A673 (cell line): ENCODE results near the gene LYPD4. TPM values are rescaled to one million over a fixed set of nuclear protein-coding genes. Genes with fewer than 3 reads are reported as not detected.

Experiments
- BruUV-seq: library from RNA; stranded (reverse); fragments of 400-500 nt; replicated peaks from 2 replicates; lab custom pipeline; 2021; lab: Mats Ljungman, UMichigan
- CTCF ChIA-PET: fragments of 300-600 bp; sonication (Branson Sonifier 250); formaldehyde crosslinking; loops from one replicate; lab custom pipeline; 2022; ENCODE audit warnings: antibody characterized with exemption; lab: Charles Lee
- POLR2A ChIA-PET: fragments of 300-600 bp; sonication (Branson Sonifier 250); formaldehyde crosslinking; loops from one replicate; lab custom pipeline; 2022; ENCODE audit warnings: antibody characterized with exemption; ENCODE audit not compliant: low non-redundant PET; lab: Charles Lee
- DNase-seq: peaks from one replicate; pipeline ENCODE4 v3.0.0-alpha.2; 2015; ENCODE audit warnings: low spot score
- H3K27ac ChIP-seq: fragments of 200-600 bp; sonication (generic); 2 replicates; pipeline ENCODE4 v1.5.1; 2016; ENCODE audit warnings: mixed run types, low read depth, mild to moderate bottlenecking, mixed read lengths, antibody characterized with exemption, low read length; ENCODE audit not compliant: poor library complexity, severe bottlenecking
- H3K27me3 ChIP-seq: fragments of 200-600 bp; sonication (generic); replicated peaks from 2 replicates; pipeline ENCODE4 v1.6.1; 2017; ENCODE audit warnings: mixed run types, low read depth, mild to moderate bottlenecking, mixed read lengths, antibody characterized with exemption, low read length; ENCODE audit not compliant: insufficient read depth, poor library complexity
- H3K36me3 ChIP-seq: fragments of 200-600 bp; sonication (generic); 2 replicates; pipeline ENCODE4 v1.6.1; 2016; ENCODE audit warnings: mixed run types, mild to moderate bottlenecking, mixed read lengths, antibody characterized with exemption, low read length; ENCODE audit not compliant: insufficient read depth, poor library complexity, severe bottlenecking
- H3K4me1 ChIP-seq: fragments of 200-600 bp; sonication (generic); 2 replicates; pipeline ENCODE4 v1.6.1; 2017; ENCODE audit warnings: mixed run types, mild to moderate bottlenecking, mixed read lengths, antibody characterized with exemption, low read length; ENCODE audit not compliant: insufficient read depth, poor library complexity, severe bottlenecking
- H3K4me3 ChIP-seq: fragments of 200-600 bp; sonication (generic); 2 replicates; pipeline ENCODE4 v1.5.1; 2016; ENCODE audit warnings: low read depth, mixed run types, mild to moderate bottlenecking, mixed read lengths, low read length; ENCODE audit not compliant: poor library complexity, severe bottlenecking
- H3K9me3 ChIP-seq: fragments of 200-600 bp; sonication (generic); 2 replicates; pipeline ENCODE4 v1.6.1; 2016; ENCODE audit warnings: mixed run types, low read depth, mild to moderate bottlenecking, mixed read lengths, antibody characterized with exemption, low read length; ENCODE audit not compliant: poor library complexity, severe bottlenecking
- EZH2 ChIP-seq: fragments of 200-600 bp; sonication (generic); IDR thresholded peaks from 2 replicates; pipeline ENCODE4 v1.6.1; 2017; ENCODE audit warnings: borderline replicate concordance, low read depth, mild to moderate bottlenecking, mixed read lengths, antibody characterized with exemption, low read length; ENCODE audit not compliant: poor library complexity, severe bottlenecking
- intact Hi-C: fragments of 100-400 bp; cut with micrococcal nuclease; formaldehyde crosslinking; loops from one replicate; pipeline ENCODE4 v1.10.0; 2022; ENCODE audit not compliant: unreplicated experiment
- total RNA-seq: library from RNA; stranded (reverse); gene quantifications from 2 replicates; pipeline ENCODE4 v1.2.3, GENCODE V29; 2021
- TF ChIP-seq, protein P1 (sequence below): fragments of 300-800, 200-600 bp; sonication (generic); conservative IDR thresholded peaks from 2 replicates; pipeline ENCODE4 v1.5.1; 2017; ENCODE audit warnings: low read depth, mild to moderate bottlenecking, antibody characterized with exemption, low read length, moderate library complexity, mixed read lengths

LYPD4 gene
- total RNA-seq, 1 experiment from 2014 or later = not detected

DNA sequence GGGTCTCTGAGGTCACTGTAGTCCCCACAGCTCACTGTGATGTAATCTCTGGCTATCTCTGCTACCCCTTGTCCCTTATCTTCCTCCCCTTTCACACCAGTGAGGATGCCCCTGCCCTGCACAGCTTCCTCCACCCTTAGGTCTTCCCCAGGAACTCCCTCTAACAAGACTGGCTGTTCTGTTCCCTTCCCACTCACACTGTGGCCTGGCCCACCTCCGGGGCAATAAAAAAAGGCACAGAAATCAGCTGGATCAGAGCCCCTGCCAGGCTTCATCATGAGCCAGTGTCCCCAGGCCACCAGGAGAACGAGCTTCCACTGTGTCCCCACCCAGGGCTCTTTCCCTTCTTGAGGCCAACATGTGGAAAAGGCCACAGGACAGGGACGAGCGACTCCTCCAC is 43.5 kb downstream of the LYPD4 start:
- no peak overlapping the region for H3K27ac ChIP-seq
- H3K4me1 ChIP-seq = no peaks in the 10 kb centered on the region
- ChIA-PET CTCF (no interaction called here), POLR2A (no interaction called here)
- no TSS peak for BruUV-seq
- TF ChIP-seq EZH2 = no peak
- TF ChIP-seq, protein P1, sequence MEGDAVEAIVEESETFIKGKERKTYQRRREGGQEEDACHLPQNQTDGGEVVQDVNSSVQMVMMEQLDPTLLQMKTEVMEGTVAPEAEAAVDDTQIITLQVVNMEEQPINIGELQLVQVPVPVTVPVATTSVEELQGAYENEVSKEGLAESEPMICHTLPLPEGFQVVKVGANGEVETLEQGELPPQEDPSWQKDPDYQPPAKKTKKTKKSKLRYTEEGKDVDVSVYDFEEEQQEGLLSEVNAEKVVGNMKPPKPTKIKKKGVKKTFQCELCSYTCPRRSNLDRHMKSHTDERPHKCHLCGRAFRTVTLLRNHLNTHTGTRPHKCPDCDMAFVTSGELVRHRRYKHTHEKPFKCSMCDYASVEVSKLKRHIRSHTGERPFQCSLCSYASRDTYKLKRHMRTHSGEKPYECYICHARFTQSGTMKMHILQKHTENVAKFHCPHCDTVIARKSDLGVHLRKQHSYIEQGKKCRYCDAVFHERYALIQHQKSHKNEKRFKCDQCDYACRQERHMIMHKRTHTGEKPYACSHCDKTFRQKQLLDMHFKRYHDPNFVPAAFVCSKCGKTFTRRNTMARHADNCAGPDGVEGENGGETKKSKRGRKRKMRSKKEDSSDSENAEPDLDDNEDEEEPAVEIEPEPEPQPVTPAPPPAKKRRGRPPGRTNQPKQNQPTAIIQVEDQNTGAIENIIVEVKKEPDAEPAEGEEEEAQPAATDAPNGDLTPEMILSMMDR = no peak
- no peak overlapping the region for H3K4me3 ChIP-seq
- H3K9me3 ChIP-seq = no peaks in the 10 kb centered on the region
- H3K27me3 ChIP-seq = no peaks in the 10 kb centered on the region
- no peak for DNase-seq
- no peaks in the 10 kb centered on the region for H3K36me3 ChIP-seq
- intact Hi-C loops = no loop called here

DNA sequence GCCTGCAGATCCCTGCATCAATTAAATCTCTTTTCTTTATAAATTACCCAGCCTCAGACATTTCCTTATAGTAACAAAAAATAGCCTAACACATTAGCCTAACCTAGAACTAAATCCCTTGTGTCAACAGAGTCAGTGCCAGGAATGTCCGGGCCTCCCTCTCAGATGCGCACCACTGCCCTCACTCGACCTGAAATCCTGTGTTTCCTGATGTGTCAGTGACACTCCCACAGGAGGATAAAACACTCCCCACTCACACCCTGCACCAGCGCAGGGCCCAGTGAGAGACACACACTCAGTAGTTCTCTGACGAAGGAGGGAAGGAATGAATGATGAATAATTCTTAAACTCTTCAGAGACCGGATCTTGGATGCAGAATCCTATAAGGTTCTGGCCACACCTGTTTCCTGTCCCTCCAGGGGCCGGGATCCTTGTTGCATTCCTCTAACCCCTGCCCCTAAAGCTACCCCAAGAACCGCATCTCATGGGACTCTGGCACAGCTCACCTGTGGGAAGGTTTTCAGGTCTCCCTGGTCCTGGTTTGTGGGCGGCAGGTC is 45.0 kb downstream of the LYPD4 start:
- no peak for DNase-seq
- no peak overlapping the region for H3K27ac ChIP-seq
- H3K9me3 ChIP-seq = no peaks in the 10 kb centered on the region
- intact Hi-C loops = loop anchor here (10.0 kb wide), 1 partner anchor 155 kb away; the partner anchor contains the start of gene RABAC1
- ChIA-PET CTCF (no interaction called here), POLR2A (no interaction called here)
- no peaks in the 10 kb centered on the region for H3K27me3 ChIP-seq
- H3K4me3 ChIP-seq = no peak overlapping the region
- no peak for TF ChIP-seq EZH2
- TF ChIP-seq, protein P1 = no peak
- no peaks in the 10 kb centered on the region for H3K36me3 ChIP-seq
- no TSS peak for BruUV-seq
- H3K4me1 ChIP-seq = no peaks in the 10 kb centered on the region

DNA sequence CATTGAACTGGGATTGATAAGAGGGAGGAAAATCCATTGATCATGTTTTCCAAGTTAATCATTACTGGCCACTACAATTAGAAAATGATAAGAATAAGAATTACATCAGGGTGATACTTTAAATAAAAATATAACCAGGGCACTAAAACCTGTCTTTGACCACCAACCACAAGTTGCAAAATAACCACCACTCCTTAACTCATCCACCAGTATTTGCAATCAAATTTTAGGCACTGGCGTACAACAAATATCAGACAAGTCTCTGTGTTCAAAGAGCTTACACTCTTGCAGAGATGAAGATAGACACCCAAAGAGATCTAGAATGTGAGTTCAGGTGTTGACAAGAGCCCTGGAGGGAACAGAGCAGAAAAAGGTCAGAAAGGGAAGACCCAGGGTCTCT is 47.6 kb downstream of the LYPD4 start:
- H3K9me3 ChIP-seq = no peaks in the 10 kb centered on the region
- CTCF ChIA-PET = no interaction called here

More for the DNA sequence above, 47.6 kb downstream of the LYPD4 start:
- H3K36me3 ChIP-seq = no peaks in the 10 kb centered on the region
- no TSS peak for BruUV-seq
- no peak overlapping the region for H3K4me3 ChIP-seq
- H3K27me3 ChIP-seq = no peaks in the 10 kb centered on the region
- no peak for DNase-seq
- no peak overlapping the region for H3K27ac ChIP-seq
- H3K4me1 ChIP-seq = no peaks in the 10 kb centered on the region
- no peak for TF ChIP-seq EZH2
- TF ChIP-seq, protein P1 = no peak
- intact Hi-C loops = loop anchor here (10.0 kb wide), 1 partner anchor 158 kb away; the partner anchor contains the start of gene RABAC1
- POLR2A ChIA-PET = no interaction called here
